Lower lobe of right lung (tissue), 2 donors: ENCODE data around the gene SLC35F2. TPM values are rescaled to one million over a fixed set of nuclear protein-coding genes. Genes with fewer than 3 reads are reported as not detected.

Source experiments
- ATAC-seq, 2 donors: fragments of 200-7000 bp; cut with Tn5 transposase; one replicate each; pipeline ENCODE4 v1.9.1; 2020 to 2022; ENCODE audit warnings: mild to moderate bottlenecking in 2 of 2, moderate library complexity in 2 of 2
- DNase-seq: peaks from one replicate; pipeline ENCODE4 v3.0.0-alpha.2; 2020
- H3K27ac ChIP-seq: fragments of 200-600 bp; one replicate; pipeline ENCODE4 v1.8.0; 2022
- H3K27me3 ChIP-seq: fragments of 200-600 bp; one replicate; pipeline ENCODE4 v1.8.0; 2022; ENCODE audit warnings: low read depth
- H3K36me3 ChIP-seq: fragments of 200-600 bp; one replicate; pipeline ENCODE4 v1.8.0; 2022; ENCODE audit warnings: mild to moderate bottlenecking
- H3K4me1 ChIP-seq: fragments of 200-600 bp; one replicate; pipeline ENCODE4 v1.8.0; 2022
- H3K4me3 ChIP-seq: fragments of 200-600 bp; one replicate; pipeline ENCODE4 v1.8.0; 2022; ENCODE audit warnings: mild to moderate bottlenecking
- H3K9me3 ChIP-seq: fragments of 200-600 bp; one replicate; pipeline ENCODE4 v1.8.0; 2022
- intact Hi-C: fragments of 100-400 bp; cut with DNase I; formaldehyde crosslinking; loops from one replicate; pipeline ENCODE4 v1.11.0; 2022
- total RNA-seq: library from RNA; stranded (reverse); fragmentation: NEBNext Ultra II Directional; extraction: Animal tissue kit (Norgen Biotek cat#: 25700); gene quantifications from one replicate; pipeline ENCODE4 v1.2.1, GENCODE V29; 2021
- TF ChIP-seq, protein P1 (sequence below): fragments of 200-600 bp; IDR thresholded peaks from one replicate; pipeline ENCODE4 v1.8.0; 2022; ENCODE audit warnings: antibody characterized with exemption, mild to moderate bottlenecking
- donor health status: DM: no; HTN: yes; CAD: no; lungs with severe emphysema.

SLC35F2 gene
- total RNA-seq, 1 donor from 2014 or later = 3.9 TPM

DNA sequence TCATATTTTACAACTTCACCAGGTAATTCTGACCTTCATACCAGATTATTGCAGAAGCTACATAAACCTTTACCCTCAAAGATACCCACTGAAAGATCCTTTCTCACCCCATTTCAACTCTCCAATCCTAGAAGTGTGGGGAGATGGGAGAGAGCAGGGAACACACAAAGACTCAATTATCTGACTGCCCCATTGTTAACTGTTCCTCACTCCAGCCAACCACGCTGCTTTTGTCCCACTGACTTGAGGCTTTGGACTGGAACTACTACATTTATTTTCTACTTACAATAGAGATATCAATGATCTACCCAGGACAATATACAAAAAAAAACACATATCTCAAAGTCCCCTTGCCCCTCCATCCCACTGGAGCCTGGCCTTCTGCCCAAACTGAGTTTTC, 102.0 kb downstream of the SLC35F2 start:
- no peak for ATAC-seq
- intact Hi-C loops = no loop called here

DNA sequence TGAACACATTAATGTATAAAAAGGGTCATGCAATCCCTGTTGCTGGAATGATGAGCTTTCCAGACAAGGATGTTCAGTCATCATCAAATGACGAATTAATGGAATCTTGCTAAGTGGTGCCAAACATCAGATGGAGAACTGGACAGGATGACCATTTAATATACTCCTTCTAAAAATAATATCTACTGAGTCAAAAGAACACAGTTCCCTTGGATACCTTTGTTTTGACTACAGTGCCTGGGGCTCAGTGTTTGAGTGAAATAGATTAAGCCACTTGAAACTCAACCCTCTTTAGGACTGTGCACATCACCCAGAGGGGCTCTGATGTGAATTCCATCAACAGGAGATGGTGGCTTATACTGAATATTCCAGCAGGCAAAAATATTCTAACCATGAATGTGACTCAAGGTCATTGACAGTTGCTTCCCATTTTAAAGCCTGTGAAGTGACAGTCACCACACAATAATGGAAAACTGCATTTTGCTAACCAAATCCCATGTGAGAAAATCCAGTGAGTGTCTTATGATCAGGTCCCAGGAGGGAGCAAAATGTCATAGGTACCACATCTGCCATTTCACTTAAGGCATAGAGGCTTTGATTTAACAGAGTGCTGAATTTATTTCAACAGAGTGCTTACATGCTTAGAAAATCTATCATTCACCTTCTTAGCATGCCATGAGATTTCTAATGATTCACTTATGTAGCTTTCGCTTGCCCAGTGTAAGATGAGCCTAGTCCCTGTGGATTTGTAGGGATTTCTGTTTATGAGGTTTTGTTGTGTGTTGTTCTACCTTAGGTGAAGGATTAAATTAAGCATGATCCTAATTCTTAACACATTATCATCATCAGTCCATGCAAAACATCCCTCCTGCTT, 105.4 kb downstream of the SLC35F2 start:
- intact Hi-C loops = no loop called here

More for the DNA sequence above, 102.0 kb downstream of the SLC35F2 start:
- H3K27ac ChIP-seq = no peak overlapping the region
- H3K9me3 ChIP-seq = no peaks in the 10 kb centered on the region
- H3K4me1 ChIP-seq = no peaks in the 10 kb centered on the region
- DNase-seq = no peak
- no peaks in the 10 kb centered on the region for H3K36me3 ChIP-seq
- H3K27me3 ChIP-seq = no peaks in the 10 kb centered on the region
- TF ChIP-seq, protein P1, sequence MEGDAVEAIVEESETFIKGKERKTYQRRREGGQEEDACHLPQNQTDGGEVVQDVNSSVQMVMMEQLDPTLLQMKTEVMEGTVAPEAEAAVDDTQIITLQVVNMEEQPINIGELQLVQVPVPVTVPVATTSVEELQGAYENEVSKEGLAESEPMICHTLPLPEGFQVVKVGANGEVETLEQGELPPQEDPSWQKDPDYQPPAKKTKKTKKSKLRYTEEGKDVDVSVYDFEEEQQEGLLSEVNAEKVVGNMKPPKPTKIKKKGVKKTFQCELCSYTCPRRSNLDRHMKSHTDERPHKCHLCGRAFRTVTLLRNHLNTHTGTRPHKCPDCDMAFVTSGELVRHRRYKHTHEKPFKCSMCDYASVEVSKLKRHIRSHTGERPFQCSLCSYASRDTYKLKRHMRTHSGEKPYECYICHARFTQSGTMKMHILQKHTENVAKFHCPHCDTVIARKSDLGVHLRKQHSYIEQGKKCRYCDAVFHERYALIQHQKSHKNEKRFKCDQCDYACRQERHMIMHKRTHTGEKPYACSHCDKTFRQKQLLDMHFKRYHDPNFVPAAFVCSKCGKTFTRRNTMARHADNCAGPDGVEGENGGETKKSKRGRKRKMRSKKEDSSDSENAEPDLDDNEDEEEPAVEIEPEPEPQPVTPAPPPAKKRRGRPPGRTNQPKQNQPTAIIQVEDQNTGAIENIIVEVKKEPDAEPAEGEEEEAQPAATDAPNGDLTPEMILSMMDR = no peak
- H3K4me3 ChIP-seq = no peak overlapping the region

DNA sequence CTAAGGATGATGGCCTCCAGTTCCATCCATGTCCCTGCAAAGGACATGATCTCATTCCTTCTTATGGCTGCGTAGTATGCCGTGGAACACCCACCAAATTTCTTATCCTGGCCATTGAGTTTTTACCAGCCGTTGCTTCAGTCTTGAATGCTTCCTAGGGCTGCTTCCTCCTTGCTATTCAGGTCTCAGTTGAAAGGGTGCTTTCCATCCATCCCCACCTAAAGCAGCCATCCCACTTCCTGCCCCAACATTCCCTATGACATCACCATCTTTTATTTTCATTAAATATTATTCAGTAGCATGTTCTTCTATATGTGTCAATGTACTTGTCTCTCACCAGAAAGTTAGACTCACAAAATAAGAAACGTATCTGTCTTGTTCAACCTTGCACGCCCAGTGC, 106.1 kb downstream of the SLC35F2 start:
- H3K27me3 ChIP-seq = no peaks in the 10 kb centered on the region
- intact Hi-C loops = no loop called here
- no peak for DNase-seq
- TF ChIP-seq, protein P1 = no peak
- H3K4me3 ChIP-seq = no peak overlapping the region
- H3K9me3 ChIP-seq = no peaks in the 10 kb centered on the region
- H3K36me3 ChIP-seq = no peaks in the 10 kb centered on the region
- no peak overlapping the region for H3K27ac ChIP-seq
- ATAC-seq = no peak
- no peaks in the 10 kb centered on the region for H3K4me1 ChIP-seq

More for the DNA sequence above, 105.4 kb downstream of the SLC35F2 start:
- Histone ChIP-seq H3K4me3 (no peak overlapping the region), H3K27me3 (no peaks in the 10 kb centered on the region), H3K4me1 (no peaks in the 10 kb centered on the region), H3K36me3 (no peaks in the 10 kb centered on the region), H3K9me3 (no peaks in the 10 kb centered on the region), H3K27ac (no peak overlapping the region)
- TF ChIP-seq, protein P1 = no peak
- DNase-seq (no peak), ATAC-seq (no peak)

DNA sequence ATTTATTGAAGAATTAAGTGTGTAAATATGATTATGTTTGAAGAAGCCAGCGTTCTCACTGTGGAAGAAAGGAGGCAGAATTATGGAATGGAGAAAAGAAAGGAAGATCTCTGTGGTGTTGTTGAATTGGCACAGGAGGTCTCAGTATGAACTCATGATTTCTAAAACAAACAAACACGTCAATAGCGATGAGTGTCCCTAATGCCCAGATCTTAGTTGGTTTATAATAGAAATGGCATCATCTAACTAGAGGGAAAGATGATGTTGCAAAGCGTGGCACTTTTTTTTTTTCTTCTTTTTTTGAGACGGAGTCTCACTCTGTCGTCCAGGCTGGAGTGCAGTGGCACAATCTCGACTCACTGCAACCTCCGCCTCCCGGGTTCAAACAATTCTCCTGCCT, 107.5 kb downstream of the SLC35F2 start:
- Histone ChIP-seq H3K4me3 (no peak overlapping the region), H3K9me3 (no peaks in the 10 kb centered on the region), H3K27ac (no peak overlapping the region), H3K27me3 (no peaks in the 10 kb centered on the region), H3K36me3 (no peaks in the 10 kb centered on the region), H3K4me1 (no peaks in the 10 kb centered on the region)
- ATAC-seq (no peak), DNase-seq (no peak)
- TF ChIP-seq, protein P1 = no peak
- intact Hi-C loops = no loop called here

DNA sequence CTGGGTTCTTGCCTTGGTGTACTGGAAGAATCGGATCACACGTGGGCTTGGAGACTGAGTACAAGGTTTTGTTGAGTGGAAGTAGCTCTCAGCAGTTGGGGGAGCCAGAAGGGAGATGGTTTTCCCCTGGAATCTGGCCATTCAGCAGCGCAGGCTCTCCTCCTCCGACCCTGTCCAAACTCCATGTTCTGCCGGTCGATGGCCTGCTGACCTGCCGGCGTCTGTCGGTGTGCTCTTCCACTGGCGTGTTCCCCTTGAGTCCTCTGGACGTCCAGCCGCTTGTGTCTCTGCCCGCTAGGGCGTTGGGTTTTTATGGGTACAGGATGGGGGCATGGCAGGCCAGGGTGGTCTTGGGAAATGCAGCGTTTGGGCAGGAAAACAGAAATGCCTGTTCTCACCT, 108.3 kb downstream of the SLC35F2 start:
- DNase-seq (no peak), ATAC-seq (no peak)
- TF ChIP-seq, protein P1 = no peak
- intact Hi-C loops = no loop called here
- Histone ChIP-seq H3K9me3 (no peaks in the 10 kb centered on the region), H3K27ac (no peak overlapping the region), H3K36me3 (no peaks in the 10 kb centered on the region), H3K27me3 (no peaks in the 10 kb centered on the region), H3K4me3 (no peak overlapping the region), H3K4me1 (no peaks in the 10 kb centered on the region)
